NCI-H187 treated with DMSO at 0.1 percent for 48 hours (cell line): ENCODE results near the gene PAPSS2.

Experiments used
- DNase-seq: peaks from one replicate; lab custom pipeline; 2025; lab: John Stamatoyannopoulos, UW

PAPSS2 gene

GRCh38 chr10:87790185-87790584 lies 130.5 kb downstream of the PAPSS2 start:
- DNase-seq, result no peak

DNA sequence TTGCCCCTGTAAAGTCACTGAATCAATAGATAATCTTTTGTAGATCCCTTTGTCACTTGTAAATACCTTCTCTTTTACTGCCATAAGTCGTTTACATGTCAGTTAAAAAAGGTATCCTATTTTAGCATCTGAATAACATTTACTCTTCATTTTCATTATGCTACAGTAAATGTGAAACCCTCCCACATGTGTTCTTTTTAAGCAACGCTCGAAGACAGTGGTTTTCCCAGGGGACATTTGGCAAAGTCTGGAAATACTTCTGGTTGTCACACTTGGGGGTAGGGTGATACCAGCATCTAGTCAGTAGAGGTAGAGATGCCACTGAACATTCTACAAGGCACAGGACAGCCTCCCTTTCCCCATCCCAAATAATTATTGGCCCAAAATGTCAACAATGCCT lies 134.6 kb downstream of the PAPSS2 start:
- DNase-seq, result no peak
